GM11168 (cell line): ENCODE measurements around the gene KRT38.
"Not testable (repeated sequence)": the region's sequence is repeated elsewhere in the genome, so short reads cannot be mapped to it uniquely, and the experiment has no call there.

Experiments used
- in situ Hi-C: fragments of 300-500 bp; cut with MboI; formaldehyde crosslinking; loops from one replicate; pipeline ENCODE4 v1.12.0; 2022; ENCODE audit warnings: low sequenced_read_pairs; ENCODE audit not compliant: unreplicated experiment

KRT38 gene

DNA sequence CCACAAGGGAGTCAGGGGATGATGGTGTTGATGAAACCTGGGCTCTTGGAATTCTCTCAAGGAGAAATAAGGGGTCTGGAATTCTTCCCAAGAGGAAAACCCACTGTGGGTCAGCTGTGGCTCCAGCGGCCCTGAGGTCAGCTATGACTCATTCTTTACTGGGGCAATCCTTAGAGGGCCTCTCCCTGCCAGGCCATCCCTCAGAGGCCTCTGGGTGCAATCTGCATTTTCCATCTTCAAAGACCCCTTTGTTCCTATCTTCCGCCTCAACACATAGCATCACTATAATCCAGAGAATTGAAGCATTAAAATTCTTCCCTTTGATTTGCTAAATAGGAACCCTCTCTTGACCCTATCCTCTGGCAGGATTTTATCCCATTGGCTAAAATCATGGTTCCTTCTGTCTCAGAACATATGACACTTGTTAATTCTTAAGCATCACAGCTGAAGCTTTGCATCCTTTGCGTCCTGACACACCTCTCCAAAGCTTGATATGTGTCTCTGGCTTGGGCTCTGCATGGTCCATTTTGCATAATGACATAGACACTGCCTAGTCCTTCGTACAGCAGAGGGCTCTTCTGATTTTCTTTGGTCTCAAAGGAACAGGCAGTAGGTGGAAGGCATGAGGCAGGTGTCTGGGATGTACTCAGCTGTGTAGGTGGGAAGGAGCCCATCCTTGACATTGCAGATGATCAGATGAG is 12.0 kb downstream of the KRT38 start:
- in situ Hi-C loops: no loop called here

DNA sequence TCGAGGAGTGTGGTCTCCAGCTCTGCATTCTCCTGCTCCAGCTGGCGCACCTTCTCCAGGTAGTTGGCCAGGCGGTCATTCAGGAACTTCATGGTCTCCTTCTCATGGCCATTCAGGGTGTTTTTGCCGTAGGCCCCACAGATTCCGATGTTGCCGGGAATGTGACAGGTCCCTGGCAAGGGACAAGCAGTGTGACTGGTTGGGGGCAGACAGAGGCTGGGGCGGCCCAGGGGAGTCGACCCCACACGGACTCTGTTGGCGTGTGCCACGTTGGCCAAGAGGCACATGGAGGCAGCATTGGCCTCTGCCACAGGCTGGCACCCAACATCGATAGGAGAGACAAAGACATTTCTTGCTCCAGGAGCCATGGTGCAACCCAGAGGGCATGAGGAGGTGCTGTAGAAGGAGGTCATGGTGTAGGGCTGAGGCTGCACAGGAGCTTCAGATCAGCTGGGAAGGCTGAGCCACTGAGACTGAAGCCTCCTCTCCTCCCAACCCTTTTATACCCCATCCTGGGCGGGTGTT is 16.6 kb downstream of the KRT38 start, which contains the start of gene KRT37:
TSS of gene KRT37 (minus strand) at position 475 of the 525 bp plus-strand sequence. CDS start at position 413, 62 bp downstream.
- in situ Hi-C loops: no loop called here

DNA sequence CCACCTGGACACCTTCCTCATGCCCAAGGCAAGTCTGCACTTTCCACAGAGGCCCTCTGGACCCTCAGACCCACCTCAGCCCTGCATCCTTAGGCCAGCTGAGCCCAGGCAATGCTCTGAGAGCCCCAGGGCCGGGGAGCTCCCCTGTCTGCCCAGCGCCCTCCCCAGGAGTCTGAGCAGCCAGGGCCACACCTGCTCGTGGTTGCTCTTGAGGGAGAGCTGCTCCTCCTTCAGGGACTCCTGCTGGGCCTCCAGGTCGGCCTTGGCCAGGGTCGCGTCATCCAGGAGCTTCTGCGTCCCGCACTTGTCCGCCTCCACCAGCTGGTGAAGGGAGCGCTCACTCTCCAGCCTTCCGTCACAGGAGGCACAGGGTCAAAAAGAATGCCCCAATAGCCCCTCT is 18.2 kb downstream of the KRT38 start:
- in situ Hi-C loops: not testable (repeated sequence)

DNA sequence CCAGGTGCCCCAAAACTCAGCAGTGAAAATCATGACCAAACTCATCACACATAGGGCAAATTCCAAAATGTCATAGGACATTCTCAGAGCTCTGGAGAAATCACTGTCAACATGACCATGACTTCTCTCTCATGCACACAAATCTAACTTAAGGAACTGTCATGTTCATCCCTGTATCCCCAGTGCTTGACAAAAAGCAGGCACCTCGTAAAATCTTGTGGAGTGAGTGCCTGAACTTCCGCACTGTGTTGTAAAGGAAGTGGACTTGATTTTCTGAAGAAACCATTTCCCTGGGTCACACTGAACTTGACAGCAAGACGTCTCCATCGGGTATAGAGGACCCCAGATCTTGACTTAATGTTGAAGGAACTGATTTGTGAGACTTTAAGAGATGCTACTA is 19.2 kb downstream of the KRT38 start:
- in situ Hi-C loops: no loop called here

DNA sequence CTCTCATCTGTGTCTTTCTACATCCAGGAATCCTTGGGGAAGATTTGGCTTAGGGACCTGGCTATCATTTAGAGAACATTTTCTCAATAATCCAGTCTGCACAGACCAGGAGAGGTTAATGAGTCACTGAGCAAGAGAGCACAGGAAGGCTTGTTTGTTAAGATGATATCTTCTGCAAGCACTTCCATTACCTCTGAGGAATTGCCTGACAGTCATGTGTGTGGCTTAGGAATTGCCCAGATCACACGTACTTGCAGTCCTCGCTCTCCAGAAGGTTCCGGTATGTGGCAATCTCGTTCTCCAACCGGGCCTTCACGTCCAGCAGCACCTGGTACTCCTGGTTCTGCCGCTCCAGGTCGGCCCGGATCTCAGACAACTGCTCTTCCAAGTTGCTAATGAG is 19.7 kb downstream of the KRT38 start:
- in situ Hi-C loops: no loop called here

DNA sequence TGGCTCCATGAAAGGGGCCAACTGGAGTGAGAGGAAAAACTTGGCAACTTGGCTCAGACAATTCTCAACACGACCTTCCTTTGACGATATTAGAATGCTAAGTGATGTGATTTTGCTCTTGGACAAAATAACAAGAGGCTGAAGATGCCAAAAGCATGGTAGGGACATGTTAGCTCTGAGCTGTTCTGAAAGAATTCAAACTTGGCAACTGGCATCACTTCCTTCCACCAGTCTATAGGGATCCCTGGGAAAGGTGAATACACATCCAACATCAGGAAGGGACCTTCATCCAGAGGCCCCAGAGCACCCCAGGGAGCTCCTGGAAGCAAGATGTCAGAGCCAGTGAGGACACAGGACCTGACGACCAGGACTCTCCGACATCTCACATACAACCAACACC is 20.6 kb downstream of the KRT38 start:
- in situ Hi-C loops: no loop called here

DNA sequence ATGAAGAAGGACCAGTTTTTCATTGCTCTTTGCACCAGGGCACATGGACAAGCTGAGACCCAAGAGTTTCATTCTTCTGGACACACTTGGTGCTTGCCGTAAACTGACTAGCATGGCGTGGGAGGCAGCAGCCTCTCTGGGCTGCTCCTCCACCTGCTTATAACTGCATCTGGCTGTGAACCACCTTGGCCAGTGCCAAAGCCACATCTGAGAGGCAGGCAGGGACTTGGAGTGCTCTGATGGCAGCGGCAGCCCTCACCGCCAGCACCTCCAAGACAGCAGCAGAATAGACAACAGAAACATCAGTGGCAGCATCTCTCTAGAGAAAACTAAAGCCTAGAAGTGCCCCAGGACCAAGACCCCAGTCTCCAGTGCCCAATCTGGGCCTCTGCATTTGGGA is 21.1 kb downstream of the KRT38 start:
- in situ Hi-C loops: no loop called here

DNA sequence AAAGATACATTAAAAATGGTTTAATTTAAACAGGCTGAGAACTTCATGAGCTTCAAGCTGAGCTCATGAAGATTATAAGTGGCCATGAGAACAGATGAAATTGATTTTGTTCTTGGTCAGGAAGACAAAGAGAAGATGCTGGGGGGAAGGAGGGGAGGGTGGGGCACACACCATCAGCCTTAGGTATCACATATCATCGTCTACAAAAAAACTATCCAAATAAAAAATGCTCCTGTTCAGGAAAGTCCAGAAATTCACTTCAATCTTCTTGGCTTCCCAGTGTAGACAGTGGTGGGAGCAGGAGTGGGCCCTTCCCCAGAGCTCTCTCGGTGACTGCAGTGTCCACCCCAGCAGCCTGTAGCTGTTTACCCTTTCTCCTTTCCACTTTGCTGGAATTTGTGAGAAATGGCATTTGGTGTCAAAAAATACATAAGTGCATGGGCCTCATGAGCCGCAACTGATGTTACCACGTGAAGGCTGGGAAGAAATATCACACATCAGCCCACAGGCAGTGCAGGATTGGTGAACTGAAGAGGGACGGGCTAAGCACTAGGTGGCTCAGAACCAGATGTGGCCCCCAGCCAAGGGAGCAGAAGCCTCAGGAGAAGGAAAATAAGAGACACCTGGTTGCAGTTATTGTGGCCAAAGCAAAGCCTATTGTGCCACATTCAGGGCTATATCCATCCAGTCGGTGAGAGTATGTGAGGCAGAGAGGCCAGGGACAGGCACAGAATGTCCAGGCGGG is 22.5 kb downstream of the KRT38 start:
- in situ Hi-C loops: no loop called here

DNA sequence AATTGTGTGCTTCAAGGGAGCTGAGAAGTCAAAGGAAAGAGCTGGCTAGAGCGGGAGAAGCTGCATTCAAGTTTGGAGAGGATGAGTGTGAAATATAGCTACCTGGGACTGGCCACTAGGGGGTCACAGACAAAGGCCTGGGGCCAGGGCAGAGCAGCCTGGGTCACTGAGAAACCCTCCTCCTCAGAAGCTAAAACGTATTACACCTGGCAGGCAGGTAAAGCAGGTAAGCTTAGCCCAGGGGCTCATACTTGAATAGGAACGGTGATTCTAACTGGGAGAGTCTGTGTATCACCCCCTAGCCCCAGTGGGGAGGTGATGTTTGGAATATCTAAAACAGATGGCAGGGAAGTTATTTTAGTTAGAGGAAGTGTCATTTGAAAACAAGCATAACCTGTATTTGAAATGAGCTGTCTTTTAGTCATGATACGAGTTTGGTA is 23.2 kb downstream of the KRT38 start:
- in situ Hi-C loops: no loop called here

DNA sequence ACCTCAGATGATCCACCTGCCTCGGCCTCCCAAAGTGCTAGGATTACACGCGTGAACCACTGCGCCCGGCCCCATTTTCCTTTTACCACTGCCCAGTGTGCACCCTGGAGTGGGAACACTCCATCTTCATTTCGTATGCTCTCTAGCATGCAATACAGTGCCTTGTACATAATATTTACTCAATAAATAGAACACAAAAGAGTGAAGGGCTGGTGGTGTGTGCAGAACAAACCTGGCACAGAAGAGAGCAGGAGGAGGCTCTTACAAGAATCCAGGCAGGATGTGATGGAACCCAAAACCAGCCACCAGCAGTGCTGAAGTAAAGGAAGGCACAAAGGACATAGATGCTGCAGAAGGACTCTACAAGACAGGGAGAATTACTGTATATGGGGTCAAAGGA is 23.7 kb downstream of the KRT38 start:
- in situ Hi-C loops: no loop called here

DNA sequence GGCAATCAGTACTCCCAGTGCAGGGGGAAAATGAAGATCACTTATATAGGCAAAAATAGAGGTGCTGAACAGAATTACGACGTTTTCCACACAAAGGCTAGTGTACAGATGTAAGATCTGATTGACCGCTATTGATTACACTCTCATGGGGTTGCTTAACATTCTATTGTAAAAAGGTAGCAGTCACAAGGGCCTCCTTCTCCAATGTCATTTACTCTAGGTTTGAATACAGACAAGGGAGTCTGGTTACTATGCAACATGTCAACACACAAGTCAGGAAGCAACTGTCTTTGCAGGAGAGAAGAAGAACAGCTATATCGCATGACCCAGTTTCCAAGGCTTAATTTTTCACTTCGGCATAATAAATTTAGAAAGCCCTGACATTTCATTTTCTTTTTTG is 24.3 kb downstream of the KRT38 start:
- in situ Hi-C loops: no loop called here

DNA sequence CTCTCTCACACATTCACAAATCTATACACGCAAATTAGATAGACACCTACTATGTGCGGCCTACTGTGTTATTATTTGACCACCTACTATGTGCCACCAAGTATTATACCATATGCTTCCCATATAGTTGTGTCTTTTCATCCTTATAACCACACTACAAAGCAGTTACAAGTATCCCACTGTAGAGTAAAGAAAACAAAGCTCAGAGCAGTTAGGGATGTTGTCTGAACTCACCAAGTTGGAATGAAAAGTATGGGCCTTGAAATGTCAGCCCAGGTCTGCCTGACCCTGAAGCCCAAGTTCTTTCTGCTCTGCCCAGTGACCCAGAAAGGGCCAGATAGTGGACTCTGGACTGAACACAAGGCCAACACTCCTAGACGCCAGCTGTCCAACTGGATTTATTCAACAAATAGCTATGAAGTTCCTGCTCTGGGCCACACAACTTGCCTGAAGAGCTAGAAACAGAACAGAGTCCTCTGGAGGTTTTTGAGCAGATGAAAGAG is 24.9 kb downstream of the KRT38 start:
- in situ Hi-C loops: no loop called here

DNA sequence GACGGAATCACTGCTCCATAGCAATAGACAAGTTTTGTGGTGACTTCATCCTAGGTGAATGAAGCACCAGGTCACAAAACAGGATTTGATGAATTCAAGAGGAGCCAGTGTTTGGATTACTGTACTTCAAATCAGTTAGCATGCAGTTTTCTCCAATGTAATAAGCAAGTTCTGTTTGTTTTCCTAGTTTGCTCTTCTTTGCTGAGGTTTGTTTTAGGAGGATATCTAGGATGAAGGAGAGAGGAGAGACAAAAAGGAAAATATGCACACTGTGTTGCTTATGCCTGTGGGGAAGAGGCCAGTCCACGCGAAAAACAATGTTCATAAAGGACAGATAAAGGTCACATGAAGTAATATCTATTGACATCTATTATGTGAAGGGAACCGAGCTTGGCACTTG is 25.4 kb downstream of the KRT38 start:
- in situ Hi-C loops: no loop called here

DNA sequence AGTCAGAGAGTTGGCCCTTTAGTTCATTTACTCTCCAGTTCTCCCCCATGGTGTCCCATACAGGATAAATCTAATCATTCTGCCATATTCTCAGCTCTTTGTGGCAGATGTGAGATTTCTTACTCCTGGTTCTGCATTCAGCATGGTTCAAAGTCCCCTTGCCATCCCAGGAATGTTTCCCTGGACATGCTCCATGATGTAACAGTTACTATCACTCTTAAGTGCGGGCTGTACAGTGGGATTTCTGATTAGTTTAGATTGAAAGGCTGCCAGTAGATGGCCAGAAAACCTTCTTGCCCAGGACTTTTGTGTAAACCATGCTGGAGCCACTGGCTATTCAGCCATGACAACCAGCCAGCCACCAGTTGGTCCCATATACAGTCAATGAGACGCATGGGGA is 26.8 kb downstream of the KRT38 start:
- in situ Hi-C loops: no loop called here

DNA sequence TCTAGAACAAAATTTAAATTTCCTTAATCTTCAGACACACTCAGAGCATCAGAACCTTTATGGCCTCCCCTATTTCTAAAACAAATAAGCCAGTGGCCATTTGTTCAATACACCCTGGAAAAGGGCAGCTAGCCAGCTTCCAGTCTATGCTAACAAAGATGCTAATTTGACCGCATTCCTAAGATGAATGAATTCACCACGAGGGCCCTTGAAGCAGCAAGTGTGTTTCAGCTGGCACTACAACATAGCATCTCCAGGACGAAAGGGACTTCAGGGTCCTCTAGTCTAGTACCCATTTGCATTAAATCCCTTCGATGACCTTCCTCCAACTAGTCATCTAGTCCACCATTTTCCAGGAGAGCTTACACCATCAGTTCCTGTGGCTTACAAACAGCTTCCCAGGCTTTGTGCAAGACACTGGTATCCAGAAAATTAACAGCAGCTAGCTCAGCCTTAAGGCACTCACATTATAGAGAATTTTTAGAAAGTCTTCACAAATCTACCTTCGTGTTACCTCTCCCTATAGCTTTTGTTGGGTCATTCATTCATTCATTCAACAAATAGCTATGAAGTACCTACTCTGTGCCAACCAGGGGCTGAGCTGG is 27.3 kb downstream of the KRT38 start:
- in situ Hi-C loops: no loop called here

DNA sequence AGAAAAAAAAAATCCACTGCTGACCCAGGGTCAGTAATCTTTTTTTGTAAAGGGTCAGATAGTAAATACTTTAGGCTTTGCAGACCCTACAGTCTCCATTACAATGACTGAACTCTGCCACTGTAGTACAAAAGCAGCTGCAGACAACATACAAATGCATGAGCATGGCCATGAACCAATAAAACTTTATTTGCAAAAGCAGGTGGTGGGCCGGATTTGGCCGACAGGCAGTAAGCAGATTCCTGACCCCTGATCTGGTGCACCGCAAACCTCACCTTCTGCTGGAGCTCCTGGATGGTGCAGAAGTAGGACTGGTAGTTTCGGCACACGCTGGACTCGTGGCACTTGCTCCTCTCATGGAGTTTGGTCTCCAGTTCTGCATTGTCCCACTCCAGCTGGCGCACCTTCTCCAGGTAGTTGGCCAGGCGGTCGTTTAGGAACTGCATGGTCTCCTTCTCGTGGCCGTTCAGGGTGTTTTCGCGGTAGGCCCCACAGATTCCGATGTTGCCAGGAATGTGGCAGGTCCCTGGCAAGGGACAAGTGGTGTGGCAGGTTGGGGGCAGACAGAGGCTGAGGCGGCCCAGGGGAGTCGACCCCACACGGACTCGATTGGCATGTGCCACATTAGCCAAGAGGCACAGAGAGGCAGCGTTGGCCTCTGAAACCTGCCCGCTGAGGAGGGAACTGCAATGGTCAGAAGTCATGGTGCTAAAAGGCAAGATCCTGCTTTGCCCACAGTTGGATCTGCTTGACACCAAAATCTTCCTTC is 29.5 kb downstream of the KRT38 start:
- in situ Hi-C loops: no loop called here

DNA sequence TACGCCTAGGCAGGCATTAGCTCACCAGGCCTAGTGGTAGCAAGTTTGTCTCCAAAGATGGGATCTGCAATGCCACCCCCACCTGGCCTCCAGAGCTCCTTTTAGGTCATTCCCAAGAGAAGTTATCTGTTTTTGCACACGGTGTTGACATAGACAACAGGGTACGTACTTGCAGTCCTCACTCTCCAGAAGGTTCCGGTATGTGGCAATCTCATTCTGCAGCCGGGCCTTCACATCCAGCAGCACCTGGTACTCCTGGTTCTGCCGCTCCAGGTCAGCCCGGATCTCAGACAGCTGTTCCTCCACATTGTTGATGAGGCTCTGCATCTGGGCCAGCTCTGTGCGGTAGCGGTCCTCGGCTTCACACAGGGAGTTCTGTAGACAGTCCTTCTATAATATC is 33.6 kb downstream of the KRT38 start:
- in situ Hi-C loops: no loop called here

DNA sequence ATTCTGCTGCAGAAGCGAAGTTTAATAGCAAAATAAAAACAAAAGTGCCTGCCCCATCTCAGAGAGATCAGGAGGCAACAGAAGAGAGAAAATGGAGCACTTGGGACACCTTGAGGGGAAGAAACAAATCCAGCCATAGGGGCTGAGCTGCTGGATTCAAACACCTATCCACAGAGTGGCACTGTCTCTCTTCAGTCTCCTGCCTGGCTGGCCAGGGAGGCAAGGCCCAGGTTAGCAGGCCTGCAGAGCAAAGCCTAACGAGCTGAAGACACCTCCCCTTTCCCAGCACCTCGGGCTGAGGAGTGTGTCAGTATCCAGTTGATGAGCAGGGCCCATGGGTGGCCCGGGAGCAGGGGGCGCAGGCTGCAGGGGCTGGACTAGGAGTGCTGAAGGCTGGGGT is 34.6 kb downstream of the KRT38 start:
- in situ Hi-C loops: no loop called here

DNA sequence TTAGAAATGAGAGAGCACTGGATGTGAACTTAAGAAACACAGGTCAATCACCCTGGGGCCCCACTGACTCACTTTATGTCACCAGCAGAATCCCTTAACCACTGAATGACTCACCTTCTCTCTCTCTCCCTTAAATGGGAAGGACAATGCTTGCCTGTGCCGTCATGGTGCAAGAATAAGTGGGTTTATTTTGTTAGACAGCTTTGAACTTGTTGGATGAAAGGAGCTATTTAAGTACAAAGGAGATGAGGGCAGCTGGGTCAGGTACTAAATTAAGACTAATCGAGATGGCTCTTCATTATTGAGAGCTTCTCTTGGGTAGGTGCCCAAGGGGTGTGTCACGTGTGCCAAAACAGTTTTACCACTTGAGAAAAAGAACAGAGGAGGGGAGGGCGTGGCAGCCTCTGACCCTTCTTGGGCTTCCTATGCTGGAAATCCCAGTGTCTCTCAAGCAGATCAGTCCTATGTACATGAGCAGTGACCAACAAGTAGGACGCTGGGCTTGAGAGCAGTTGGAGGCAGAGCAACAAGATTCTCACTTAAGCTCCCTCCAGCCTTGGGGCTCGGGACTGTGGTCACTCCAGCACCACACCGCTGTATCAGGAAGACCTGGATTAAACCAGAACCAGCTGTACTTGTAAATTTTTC is 36.6 kb downstream of the KRT38 start:
- in situ Hi-C loops: no loop called here
